Activated naive CD8-positive, alpha-beta T cell treated with anti-CD3 and anti-CD28 coated beads, Interleukin-2, amount 50 U/mL, for 24 hours (primary cell): Measurements from ENCODE around the gene GALNT6.
A peak's percentile ranks its signal among the peaks of the same experiment; 100 is the strongest.

Source experiments
- ATAC-seq: fragments of 150-1000 bp; cut with Tn5 transposase; one replicate; pipeline ENCODE4 v1.10.0; 2021
- DNase-seq: peaks from one replicate; pipeline ENCODE4 v3.0.0; 2021
- H3K27ac Mint-ChIP-seq: one replicate; pipeline ENCODE4 v1.8.0; 2021; ENCODE audit warnings: mild to moderate bottlenecking, mixed read lengths
- H3K27me3 Mint-ChIP-seq: one replicate; pipeline ENCODE4 v1.8.0; 2021; ENCODE audit warnings: mixed read lengths
- H3K36me3 Mint-ChIP-seq: one replicate; pipeline ENCODE4 v1.8.0; 2021; ENCODE audit warnings: low read depth, mixed read lengths
- H3K4me1 Mint-ChIP-seq: one replicate; pipeline ENCODE4 v1.8.0; 2021; ENCODE audit warnings: mixed read lengths
- H3K4me3 Mint-ChIP-seq: one replicate; pipeline ENCODE4 v1.8.0; 2021; ENCODE audit warnings: mild to moderate bottlenecking, moderate library complexity, mixed read lengths
- H3K9me3 Mint-ChIP-seq: one replicate; pipeline ENCODE4 v1.8.0; 2021; ENCODE audit warnings: mixed read lengths

Gene GALNT6

DNA sequence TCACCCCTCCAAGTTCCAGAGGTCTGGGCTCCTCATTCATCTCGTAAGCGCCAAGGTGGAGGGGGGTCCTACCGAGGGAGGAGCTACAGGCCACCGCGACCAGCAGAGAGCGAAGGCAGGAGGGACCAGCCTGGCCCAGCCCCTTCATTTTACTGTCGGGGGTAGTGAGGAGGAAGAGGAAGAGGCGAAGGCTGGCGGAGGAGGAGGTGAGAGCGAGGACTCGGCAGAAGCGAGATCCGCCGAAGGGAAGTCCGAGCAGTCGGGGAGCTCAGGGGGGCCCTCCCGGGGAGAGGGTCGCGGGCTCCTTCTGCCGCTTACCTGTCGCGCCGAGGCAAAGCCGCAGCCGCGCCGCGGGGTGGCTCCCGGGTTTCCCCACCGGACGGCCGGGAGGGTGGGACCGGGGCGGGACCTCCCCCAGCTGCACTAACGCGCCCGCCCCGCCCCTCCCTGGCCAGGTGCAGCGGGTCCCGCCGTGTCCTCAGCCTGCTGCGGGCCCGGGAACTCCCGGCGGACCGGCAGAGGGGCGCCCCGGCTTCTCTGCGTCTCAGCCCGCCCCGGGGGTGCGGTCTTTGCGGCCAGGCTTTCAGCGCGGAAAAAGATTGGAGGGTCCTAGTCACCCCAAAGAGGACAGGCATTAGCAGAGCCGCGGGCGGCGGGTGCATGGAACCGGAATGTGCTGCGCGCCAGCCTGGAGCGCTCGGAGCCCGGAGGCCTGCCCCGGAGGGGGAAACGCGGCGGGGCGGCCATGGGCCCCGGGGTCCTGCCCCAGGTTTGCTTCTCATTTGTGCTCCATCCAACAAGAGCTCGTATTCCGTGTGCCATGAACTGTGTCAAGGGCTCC, at the start of gene GALNT6:
GALNT6 (minus strand) TSS at position 124 of the 841 bp plus-strand sequence. CDS start 11,625 bp downstream, outside the sequence.
- H3K4me3 Mint-ChIP-seq, result peak within 1 kb of the TSS; percentile 91
- H3K27me3 Mint-ChIP-seq, result no peaks in the 10 kb centered on the region
- peaks cover 6% of the 10 kb centered on the region for H3K36me3 Mint-ChIP-seq
- peak; percentile 38 for ATAC-seq
- H3K27ac Mint-ChIP-seq, result peak within 1 kb of the TSS; percentile 83
- peaks cover 82% of the 10 kb centered on the region for H3K4me1 Mint-ChIP-seq
- no peaks in the 10 kb centered on the region for H3K9me3 Mint-ChIP-seq
- DNase-seq, result peak; percentile 80

- ATAC-seq, result no peak
- Mint-ChIP-seq H3K27me3 (no peaks in the 10 kb centered on the region), H3K9me3 (no peaks in the 10 kb centered on the region), H3K36me3 (no peaks in the 10 kb centered on the region), H3K4me1 (peaks cover 10% of the 10 kb centered on the region), H3K27ac (no peak overlapping the region), H3K4me3 (no peak overlapping the region)
- no peak for DNase-seq
Measured at GRCh38 chr12:51439330-51439729, 48.1 kb upstream of the GALNT6 start.

- H3K4me3 Mint-ChIP-seq, result no peak overlapping the region
- H3K4me1 Mint-ChIP-seq, result peaks cover 10% of the 10 kb centered on the region
- ATAC-seq, result no peak
- H3K27ac Mint-ChIP-seq, result no peak overlapping the region
- no peak for DNase-seq
- H3K36me3 Mint-ChIP-seq, result no peaks in the 10 kb centered on the region
- H3K27me3 Mint-ChIP-seq, result no peaks in the 10 kb centered on the region
- H3K9me3 Mint-ChIP-seq, result no peaks in the 10 kb centered on the region
Measured at GRCh38 chr12:51437431-51437830, 46.2 kb upstream of the GALNT6 start.

GRCh38 chr12:51434305-51434704, 43.1 kb upstream of the GALNT6 start:
- DNase-seq, result no peak
- H3K36me3 Mint-ChIP-seq, result no peaks in the 10 kb centered on the region
- peaks cover 1% of the 10 kb centered on the region for H3K4me1 Mint-ChIP-seq

GRCh38 chr12:51432921-51433320, 41.7 kb upstream of the GALNT6 start:
- Mint-ChIP-seq H3K9me3 (no peaks in the 10 kb centered on the region), H3K4me1 (peaks cover 1% of the 10 kb centered on the region), H3K27ac (no peak overlapping the region), H3K36me3 (no peaks in the 10 kb centered on the region), H3K27me3 (no peaks in the 10 kb centered on the region), H3K4me3 (no peak overlapping the region)
- no peak for DNase-seq
- no peak for ATAC-seq

More at GRCh38 chr12:51434305-51434704, 43.1 kb upstream of the GALNT6 start:
- no peak for ATAC-seq
- Mint-ChIP-seq H3K27ac (no peak overlapping the region), H3K27me3 (no peaks in the 10 kb centered on the region), H3K4me3 (no peak overlapping the region), H3K9me3 (no peaks in the 10 kb centered on the region)

DNA sequence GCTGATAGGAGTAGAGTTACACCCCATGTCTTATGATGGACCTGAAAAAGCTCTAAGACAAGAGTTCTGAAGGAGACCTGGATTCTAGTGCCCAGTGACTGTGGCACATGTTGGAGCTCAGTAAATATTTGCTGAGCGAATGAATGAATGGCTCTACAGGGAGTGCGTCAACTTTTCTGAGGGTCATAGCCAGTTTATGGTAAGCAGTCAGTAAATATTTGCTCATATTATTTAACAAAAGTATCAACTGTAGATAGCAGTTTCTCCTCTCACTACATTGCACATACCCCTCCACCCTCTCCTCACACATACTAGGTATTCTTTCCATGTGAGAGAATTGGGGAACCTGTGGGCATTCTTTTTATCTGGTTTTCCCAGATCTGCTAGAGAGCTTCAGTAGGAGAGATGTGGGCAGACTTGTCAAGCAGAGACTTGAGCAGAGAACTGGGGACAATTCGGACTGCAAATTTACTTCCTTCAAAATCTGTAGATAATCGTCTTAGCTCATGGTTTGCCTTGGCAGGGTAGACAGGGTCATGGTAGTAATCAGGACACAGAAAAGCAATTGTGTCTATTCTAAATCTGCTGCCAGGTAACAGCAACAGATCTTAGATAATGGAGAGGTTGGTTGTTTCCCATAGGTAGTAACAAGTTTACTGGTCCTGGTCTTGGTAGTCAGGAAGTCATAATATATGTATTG, 39.1 kb upstream of the GALNT6 start:
- H3K27me3 Mint-ChIP-seq, result no peaks in the 10 kb centered on the region
- H3K36me3 Mint-ChIP-seq, result no peaks in the 10 kb centered on the region
- no peak for DNase-seq
- no peak overlapping the region for H3K4me3 Mint-ChIP-seq
- H3K9me3 Mint-ChIP-seq, result no peaks in the 10 kb centered on the region
- peaks cover 2% of the 10 kb centered on the region for H3K4me1 Mint-ChIP-seq
- ATAC-seq, result no peak
- no peak overlapping the region for H3K27ac Mint-ChIP-seq

- Mint-ChIP-seq H3K36me3 (no peaks in the 10 kb centered on the region), H3K4me1 (peaks cover 5% of the 10 kb centered on the region), H3K27me3 (no peaks in the 10 kb centered on the region), H3K4me3 (no peak overlapping the region), H3K27ac (no peak overlapping the region), H3K9me3 (no peaks in the 10 kb centered on the region)
- DNase-seq (no peak), ATAC-seq (no peak)
Measured at GRCh38 chr12:51429700-51430099, 38.5 kb upstream of the GALNT6 start.

DNA sequence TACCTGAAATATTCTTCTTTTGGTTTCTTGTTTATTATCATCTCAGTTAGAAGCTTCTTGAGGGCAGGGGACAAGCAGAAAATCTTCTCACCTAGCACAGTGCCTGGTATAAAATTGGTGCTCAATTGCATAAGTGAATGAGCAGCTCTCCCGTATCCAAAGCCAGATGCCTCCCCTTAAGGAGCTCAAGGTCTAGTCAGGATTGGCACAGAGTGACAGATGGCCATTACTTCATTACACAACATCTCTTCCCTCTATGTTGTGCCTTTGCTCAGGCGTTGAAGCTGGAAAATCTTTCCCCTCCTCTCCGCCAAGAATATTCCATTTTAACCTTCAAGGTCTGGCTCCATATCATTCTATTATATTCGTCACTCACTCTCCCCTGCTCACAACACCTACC, 37.0 kb upstream of the GALNT6 start:
- Mint-ChIP-seq H3K9me3 (no peaks in the 10 kb centered on the region), H3K4me3 (no peak overlapping the region), H3K36me3 (no peaks in the 10 kb centered on the region), H3K27me3 (no peaks in the 10 kb centered on the region), H3K27ac (no peak overlapping the region), H3K4me1 (peaks cover 10% of the 10 kb centered on the region)
- DNase-seq (no peak), ATAC-seq (no peak)

DNA sequence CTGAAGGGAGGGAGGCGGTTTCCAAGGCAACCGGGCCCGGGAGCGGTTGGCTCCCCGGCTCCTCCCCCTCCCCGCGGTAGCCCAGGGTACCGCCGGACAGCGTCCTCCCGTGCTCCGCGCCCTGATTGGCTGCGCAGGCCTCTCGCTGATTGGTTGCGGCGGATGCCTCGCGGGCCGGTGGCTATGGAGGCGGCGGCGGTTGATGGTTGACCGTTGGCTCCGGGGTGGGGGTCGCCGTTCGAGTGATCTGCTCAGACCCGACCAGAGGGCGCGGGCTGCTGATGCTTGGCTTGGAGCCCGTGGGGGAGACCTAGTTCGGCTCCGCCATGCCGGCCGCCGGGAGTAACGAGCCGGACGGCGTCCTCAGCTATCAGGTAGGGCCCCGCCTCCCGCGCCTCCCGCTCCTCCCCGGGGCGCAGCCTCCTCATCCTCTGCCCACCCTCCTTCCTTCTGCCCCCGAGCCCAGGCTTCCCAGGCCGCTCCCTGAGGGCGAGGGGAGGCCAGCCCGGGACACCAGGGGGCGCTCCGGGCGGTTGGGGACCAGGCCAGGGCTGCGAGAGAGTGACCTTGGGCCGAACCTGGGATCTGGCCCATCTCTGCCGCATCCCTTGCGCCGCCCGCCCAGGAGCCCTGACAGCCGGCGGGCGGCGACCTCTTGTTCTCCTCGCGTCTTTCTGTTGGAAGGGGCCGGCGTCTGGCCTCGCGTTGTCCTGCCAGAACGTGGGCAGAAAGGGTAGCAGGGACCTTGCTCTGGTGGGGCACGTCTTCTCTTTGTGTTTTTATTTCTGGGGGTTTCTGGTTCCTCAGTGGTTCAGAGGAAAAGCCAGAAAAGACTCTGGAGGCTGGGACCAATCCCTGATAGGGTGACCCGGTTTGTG, 33.7 kb upstream of the GALNT6 start, which contains the start of gene SLC4A8:
SLC4A8 (plus strand) TSS at position 170 of the 878 bp plus-strand sequence; CDS start at position 327, 157 bp downstream.
- Mint-ChIP-seq H3K27me3 (no peaks in the 10 kb centered on the region), H3K27ac (no peak within 1 kb of the TSS), H3K9me3 (no peaks in the 10 kb centered on the region), H3K4me3 (peak within 1 kb of the TSS; percentile 75), H3K4me1 (peaks cover 10% of the 10 kb centered on the region), H3K36me3 (no peaks in the 10 kb centered on the region)
- ATAC-seq (peak; percentile 91), DNase-seq (peak; percentile 87)

- DNase-seq, result no peak
- peaks cover 9% of the 10 kb centered on the region for H3K4me1 Mint-ChIP-seq
- no peaks in the 10 kb centered on the region for H3K9me3 Mint-ChIP-seq
- H3K27ac Mint-ChIP-seq, result no peak overlapping the region
- H3K36me3 Mint-ChIP-seq, result no peaks in the 10 kb centered on the region
- no peaks in the 10 kb centered on the region for H3K27me3 Mint-ChIP-seq
- no peak for ATAC-seq
- H3K4me3 Mint-ChIP-seq, result peak overlapping the region; percentile 75
Measured at GRCh38 chr12:51424094-51424661, 33.0 kb upstream of the GALNT6 start.

DNA sequence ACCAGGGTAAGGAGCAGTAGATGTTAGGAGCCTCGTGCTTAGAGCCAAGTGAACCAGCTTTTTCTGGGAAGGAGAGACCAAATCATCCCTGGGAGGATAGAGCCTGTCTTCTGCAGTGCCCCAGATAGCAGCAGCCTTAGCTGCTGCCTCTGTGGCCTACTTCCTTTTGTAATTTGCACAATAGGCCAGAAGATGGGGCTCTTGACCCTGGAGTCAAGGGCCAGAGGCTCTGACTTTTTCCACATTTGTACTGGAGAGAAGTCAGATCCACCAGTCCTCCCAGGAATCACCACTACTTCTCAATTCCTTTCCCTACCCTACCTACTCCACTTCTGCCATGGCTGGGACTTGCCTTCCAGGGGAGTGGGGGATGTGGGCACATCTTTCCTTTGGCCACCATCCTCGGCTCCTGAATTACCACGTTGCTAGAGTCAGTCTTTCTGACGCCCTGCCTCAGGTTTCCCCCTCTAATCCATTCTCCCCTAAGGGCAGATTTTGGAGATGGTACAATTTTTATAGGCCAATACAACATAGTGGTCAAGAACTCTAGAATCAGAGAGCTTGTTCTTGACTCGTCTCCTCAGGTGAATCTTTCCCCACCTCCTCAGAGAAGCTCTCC, 30.2 kb upstream of the GALNT6 start:
- Mint-ChIP-seq H3K4me1 (peaks cover 10% of the 10 kb centered on the region), H3K9me3 (no peaks in the 10 kb centered on the region), H3K36me3 (no peaks in the 10 kb centered on the region), H3K27ac (no peak overlapping the region), H3K27me3 (no peaks in the 10 kb centered on the region), H3K4me3 (no peak overlapping the region)
- ATAC-seq (no peak), DNase-seq (peak; percentile 48)

DNA sequence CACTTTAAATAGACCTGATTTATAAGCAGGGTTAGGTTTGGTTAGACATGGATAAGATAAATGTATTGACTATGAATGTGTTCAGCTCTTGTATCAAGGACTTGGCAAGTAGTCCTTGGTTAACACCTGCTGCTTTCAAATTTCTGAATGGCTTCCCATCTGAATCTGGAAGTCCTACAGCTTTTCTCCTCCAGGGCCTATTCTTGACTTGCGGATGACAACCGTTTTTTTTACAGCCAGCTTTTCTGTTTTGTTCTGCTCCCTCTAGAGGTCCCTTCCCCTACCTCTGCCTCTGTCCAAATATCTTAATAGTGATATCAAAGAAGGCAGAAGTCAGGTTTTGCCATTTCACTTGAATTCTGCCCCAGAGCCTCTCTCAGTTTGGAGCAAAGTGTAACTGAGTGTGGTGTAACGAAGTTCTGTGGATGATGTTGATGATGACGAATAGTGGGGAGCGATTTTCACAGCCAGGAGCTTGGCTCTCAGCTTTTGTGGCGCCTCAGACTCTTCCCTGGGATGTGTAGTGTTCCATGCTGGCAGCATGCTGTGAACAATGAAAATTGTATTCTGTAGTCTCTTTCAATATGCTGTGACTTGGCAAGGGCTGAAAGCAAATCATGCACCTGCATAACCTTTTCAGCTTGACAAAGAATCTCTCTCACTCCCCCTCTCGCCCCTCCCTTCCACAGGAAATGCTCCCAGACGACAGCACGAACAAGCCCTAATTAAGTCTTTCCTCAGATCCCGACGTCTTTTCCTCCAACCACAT, 28.4 kb upstream of the GALNT6 start:
- H3K9me3 Mint-ChIP-seq, result no peaks in the 10 kb centered on the region
- H3K4me3 Mint-ChIP-seq, result no peak overlapping the region
- ATAC-seq (no peak), DNase-seq (no peak)
- no peak overlapping the region for H3K27ac Mint-ChIP-seq
- H3K27me3 Mint-ChIP-seq, result no peaks in the 10 kb centered on the region
- no peaks in the 10 kb centered on the region for H3K36me3 Mint-ChIP-seq
- peaks cover 7% of the 10 kb centered on the region for H3K4me1 Mint-ChIP-seq

GRCh38 chr12:51417826-51418225, 26.6 kb upstream of the GALNT6 start:
- Mint-ChIP-seq H3K9me3 (no peaks in the 10 kb centered on the region), H3K36me3 (no peaks in the 10 kb centered on the region), H3K27me3 (no peaks in the 10 kb centered on the region), H3K4me3 (no peak overlapping the region), H3K4me1 (peaks cover 3% of the 10 kb centered on the region), H3K27ac (no peak overlapping the region)
- ATAC-seq (no peak), DNase-seq (no peak)
